MCF 10A (cell line): ENCODE data around the gene TSC22D2. TPM values are rescaled to one million over a fixed set of nuclear protein-coding genes. Genes with fewer than 3 reads are reported as not detected.

Experiments used
- BruUV-seq: library from RNA; stranded (reverse); fragments of 400-500 nt; replicated peaks from 2 replicates; lab custom pipeline; 2021; lab: Mats Ljungman, UMichigan
- CTCF ChIA-PET: fragments of 300-600 bp; sonication (Branson Sonifier 250); formaldehyde crosslinking; extraction: SDS; loops from one replicate; lab custom pipeline; 2021; ENCODE audit warnings: antibody characterized with exemption, inconsistent platforms; lab: Yijun Ruan, JAX
- POLR2A ChIA-PET: fragments of 300-600, 350-650 bp; sonication (Branson Sonifier 250); formaldehyde crosslinking; extraction: SDS; loops from one replicate; lab custom pipeline; 2020; ENCODE audit warnings: antibody characterized with exemption, inconsistent platforms; lab: Yijun Ruan, JAX
- DNase-seq: peaks from one replicate; pipeline ENCODE4 v3.0.0-alpha.2; 2018; ENCODE audit not compliant: unreplicated experiment
- H3K27ac Mint-ChIP-seq: one replicate; pipeline ENCODE4 v1.8.0; 2022; ENCODE audit warnings: mild to moderate bottlenecking, low read depth, mixed read lengths; ENCODE audit not compliant: unreplicated experiment
- H3K27me3 Mint-ChIP-seq: one replicate; pipeline ENCODE4 v1.8.0; 2022; ENCODE audit warnings: mixed read lengths; ENCODE audit not compliant: insufficient read depth, unreplicated experiment
- H3K36me3 Mint-ChIP-seq: one replicate; pipeline ENCODE4 v1.8.0; 2022; ENCODE audit warnings: mild to moderate bottlenecking, moderate library complexity, mixed read lengths; ENCODE audit not compliant: insufficient read depth, unreplicated experiment
- H3K4me1 Mint-ChIP-seq: one replicate; pipeline ENCODE4 v1.8.0; 2022; ENCODE audit warnings: mixed read lengths; ENCODE audit not compliant: insufficient read depth, unreplicated experiment
- H3K4me3 Mint-ChIP-seq: one replicate; pipeline ENCODE4 v1.8.0; 2022; ENCODE audit warnings: mild to moderate bottlenecking, moderate library complexity, mixed read lengths; ENCODE audit not compliant: unreplicated experiment
- H3K9me3 Mint-ChIP-seq: one replicate; pipeline ENCODE4 v1.8.0; 2022; ENCODE audit warnings: mixed read lengths; ENCODE audit not compliant: unreplicated experiment
- intact Hi-C: fragments of 100-400 bp; cut with micrococcal nuclease; formaldehyde crosslinking; loops from 2 replicates; pipeline ENCODE4 v1.14.1; 2022
- total RNA-seq: library from RNA; stranded (reverse); gene quantifications from 2 replicates; pipeline ENCODE4 v1.2.3, GENCODE V29; 2022
- TF ChIP-seq, protein P1 (sequence below): fragments of 200-600 bp; IDR thresholded peaks from one replicate; pipeline ENCODE4 v1.8.0; 2022; ENCODE audit warnings: antibody characterized with exemption, mild to moderate bottlenecking; ENCODE audit not compliant: unreplicated experiment

TSC22D2 gene
- total RNA-seq, 1 experiment from 2014 or later: 31.2 TPM

DNA sequence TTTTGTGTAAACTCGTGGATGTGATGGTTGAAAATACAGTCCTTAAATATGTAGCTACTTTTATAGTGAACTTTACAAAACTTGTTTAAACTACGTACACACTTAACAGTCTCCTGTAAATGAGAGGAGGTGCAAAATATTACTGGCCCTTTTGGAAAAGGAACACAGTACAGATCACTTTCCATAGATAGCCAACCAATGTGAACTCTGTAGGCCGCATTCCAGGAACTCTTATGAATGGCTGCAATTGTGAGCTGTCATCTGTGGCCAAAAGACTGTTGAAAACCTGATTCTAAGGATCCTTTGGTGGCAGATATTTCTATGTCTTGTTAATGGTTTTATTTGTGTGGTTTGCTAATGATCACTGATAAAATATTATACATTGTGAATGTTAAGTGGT, 6.2 kb downstream of the TSC22D2 start:
- Mint-ChIP-seq H3K27ac (peak overlapping the region; percentile 89), H3K9me3 (no peaks in the 10 kb centered on the region), H3K27me3 (no peaks in the 10 kb centered on the region), H3K4me1 (peaks cover 43% of the 10 kb centered on the region), H3K36me3 (peaks cover 15% of the 10 kb centered on the region), H3K4me3 (peak overlapping the region; percentile 74)
- CTCF ChIA-PET: interaction anchor here (0.6 to 1.7 kb wide), 5 partner anchors 10 to 127 kb away, joined by 3 to 7 read pairs (median 3); no protein-coding TSS in a partner anchor
- intact Hi-C loops: loop anchor here (5.0 kb wide), 2 partner anchors 53 to 112 kb away; no protein-coding TSS in a partner anchor
- peak; percentile 66 for DNase-seq
- POLR2A ChIA-PET: interaction anchor here (0.6 to 9.1 kb wide), 17 partner anchors 18 to 443 kb away, joined by 3 to 103 read pairs (median 4); partner anchors contain the start of genes EIF2A and SERP1
- TF ChIP-seq, protein P1, sequence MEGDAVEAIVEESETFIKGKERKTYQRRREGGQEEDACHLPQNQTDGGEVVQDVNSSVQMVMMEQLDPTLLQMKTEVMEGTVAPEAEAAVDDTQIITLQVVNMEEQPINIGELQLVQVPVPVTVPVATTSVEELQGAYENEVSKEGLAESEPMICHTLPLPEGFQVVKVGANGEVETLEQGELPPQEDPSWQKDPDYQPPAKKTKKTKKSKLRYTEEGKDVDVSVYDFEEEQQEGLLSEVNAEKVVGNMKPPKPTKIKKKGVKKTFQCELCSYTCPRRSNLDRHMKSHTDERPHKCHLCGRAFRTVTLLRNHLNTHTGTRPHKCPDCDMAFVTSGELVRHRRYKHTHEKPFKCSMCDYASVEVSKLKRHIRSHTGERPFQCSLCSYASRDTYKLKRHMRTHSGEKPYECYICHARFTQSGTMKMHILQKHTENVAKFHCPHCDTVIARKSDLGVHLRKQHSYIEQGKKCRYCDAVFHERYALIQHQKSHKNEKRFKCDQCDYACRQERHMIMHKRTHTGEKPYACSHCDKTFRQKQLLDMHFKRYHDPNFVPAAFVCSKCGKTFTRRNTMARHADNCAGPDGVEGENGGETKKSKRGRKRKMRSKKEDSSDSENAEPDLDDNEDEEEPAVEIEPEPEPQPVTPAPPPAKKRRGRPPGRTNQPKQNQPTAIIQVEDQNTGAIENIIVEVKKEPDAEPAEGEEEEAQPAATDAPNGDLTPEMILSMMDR: no peak
- BruUV-seq: no TSS peak

- H3K27me3 Mint-ChIP-seq: no peaks in the 10 kb centered on the region
- H3K27ac Mint-ChIP-seq: peak overlapping the region; percentile 89
- no peaks in the 10 kb centered on the region for H3K9me3 Mint-ChIP-seq
- no TSS peak for BruUV-seq
- ChIA-PET POLR2A (interaction anchor here (0.7 to 9.1 kb wide), 24 partner anchors 9 to 444 kb away, joined by 3 to 103 read pairs (median 4); partner anchors contain the start of genes EIF2A and SERP1), CTCF (interaction anchor here (0.6 to 1.7 kb wide), 10 partner anchors 10 to 176 kb away, joined by 3 to 7 read pairs (median 3); no protein-coding TSS in a partner anchor)
- intact Hi-C loops: loop anchor here (5.0 kb wide), 2 partner anchors 52 to 113 kb away; no protein-coding TSS in a partner anchor
- DNase-seq: no peak
- H3K4me3 Mint-ChIP-seq: peak overlapping the region; percentile 74
- TF ChIP-seq, protein P1: no peak
- H3K36me3 Mint-ChIP-seq: peaks cover 15% of the 10 kb centered on the region
- H3K4me1 Mint-ChIP-seq: peaks cover 48% of the 10 kb centered on the region
Measured at GRCh38 chr3:150414959-150415358, 6.9 kb downstream of the TSC22D2 start.

- DNase-seq: no peak
- intact Hi-C loops: no loop called here
- Mint-ChIP-seq H3K27me3 (no peaks in the 10 kb centered on the region), H3K36me3 (peaks cover 5% of the 10 kb centered on the region), H3K4me1 (peaks cover 56% of the 10 kb centered on the region), H3K9me3 (no peaks in the 10 kb centered on the region), H3K4me3 (no peak overlapping the region), H3K27ac (peak overlapping the region; percentile 49)
- BruUV-seq: TSS peak; percentile 81
- ChIA-PET POLR2A (interaction anchor here (0.7 to 5.7 kb wide), 7 partner anchors 10 to 73 kb away, joined by 3 to 47 read pairs (median 3); partner anchors contain the start of gene TSC22D2), CTCF (interaction anchor here (0.6 to 0.9 kb wide), 3 partner anchors 10 to 190 kb away, joined by 3 to 5 read pairs (median 4); no protein-coding TSS in a partner anchor)
- TF ChIP-seq, protein P1: no peak
Measured at GRCh38 chr3:150419076-150419868, 11.2 kb downstream of the TSC22D2 start.

- intact Hi-C loops: no loop called here
- Mint-ChIP-seq H3K9me3 (no peaks in the 10 kb centered on the region), H3K27ac (peak overlapping the region; percentile 49), H3K36me3 (peaks cover 5% of the 10 kb centered on the region), H3K27me3 (no peaks in the 10 kb centered on the region), H3K4me1 (peaks cover 56% of the 10 kb centered on the region), H3K4me3 (no peak overlapping the region)
- BruUV-seq: no TSS peak
- ChIA-PET POLR2A (interaction anchor here (0.7 to 5.7 kb wide), 7 partner anchors 10 to 61 kb away, joined by 3 to 47 read pairs (median 3); partner anchors contain the start of gene TSC22D2), CTCF (interaction anchor here (0.6 to 0.7 kb wide), 2 partner anchors 15 to 190 kb away, joined by 3 to 4 read pairs; no protein-coding TSS in a partner anchor)
- TF ChIP-seq, protein P1: no peak
- DNase-seq: no peak
Measured at GRCh38 chr3:150419959-150420358, 11.9 kb downstream of the TSC22D2 start.
